IPS-20b (cell line): Measurements from ENCODE around the gene RNASEL.
"Not testable (repeated sequence)": the region's sequence is repeated elsewhere in the genome, so short reads cannot be mapped to it uniquely, and the experiment has no call there.

Source experiments
- H3K27ac ChIP-seq: one replicate; pipeline ENCODE4 v1.5.1; 2013; ENCODE audit warnings: low read length
- H3K27me3 ChIP-seq: 2 replicates; pipeline ENCODE4 v1.6.1; 2013; ENCODE audit warnings: mild to moderate bottlenecking, low read length, inconsistent platforms; ENCODE audit not compliant: insufficient read depth
- H3K36me3 ChIP-seq: 2 replicates; pipeline ENCODE4 v1.6.1; 2013; ENCODE audit warnings: low read depth, mild to moderate bottlenecking, inconsistent platforms, low read length, moderate library complexity; ENCODE audit not compliant: insufficient read depth
- H3K4me1 ChIP-seq: 2 replicates; pipeline ENCODE4 v1.6.1; 2013; ENCODE audit warnings: mild to moderate bottlenecking, control low read depth, inconsistent platforms, low read length, moderate library complexity; ENCODE audit not compliant: insufficient read depth
- H3K4me3 ChIP-seq: 2 replicates; pipeline ENCODE4 v1.5.1; 2013; ENCODE audit warnings: mild to moderate bottlenecking, low read length, inconsistent platforms
- H3K9ac ChIP-seq: 2 replicates; pipeline ENCODE4 v1.6.1; 2013; ENCODE audit warnings: low read depth, mild to moderate bottlenecking, inconsistent platforms, low read length, moderate library complexity
- H3K9me3 ChIP-seq: 2 replicates; pipeline ENCODE4 v1.6.1; 2013; ENCODE audit warnings: mild to moderate bottlenecking, low read depth, low read length, inconsistent platforms; ENCODE audit not compliant: insufficient read depth

RNASEL gene

GRCh38 chr1:182588500-182589396 lies at the start of gene RNASEL:
TSS of gene RNASEL (minus strand) at chr1:182589256. CDS start at chr1:182586806, 2,450 bp downstream.
- no peaks in the 10 kb centered on the region for H3K36me3 ChIP-seq
- H3K9me3 ChIP-seq = no peaks in the 10 kb centered on the region
- peaks cover 13% of the 10 kb centered on the region for H3K4me1 ChIP-seq
- peak within 1 kb of the TSS; percentile 67 for H3K4me3 ChIP-seq
- H3K27me3 ChIP-seq = no peaks in the 10 kb centered on the region
- no peak within 1 kb of the TSS for H3K27ac ChIP-seq
- H3K9ac ChIP-seq = peak within 1 kb of the TSS; percentile 43; the same call in 1 of the 2 replicates

GRCh38 chr1:182637769-182638168 lies 48.7 kb upstream of the RNASEL start:
- Histone ChIP-seq H3K27me3 (no peaks in the 10 kb centered on the region), H3K9me3 (no peaks in the 10 kb centered on the region), H3K4me1 (peaks cover 12% of the 10 kb centered on the region), H3K36me3 (no peaks in the 10 kb centered on the region), H3K4me3 (no peak overlapping the region), H3K9ac (no peak overlapping the region), H3K27ac (no peak overlapping the region)

GRCh38 chr1:182635871-182636270 lies 46.8 kb upstream of the RNASEL start:
- peaks cover 16% of the 10 kb centered on the region for H3K4me1 ChIP-seq
- no peaks in the 10 kb centered on the region for H3K36me3 ChIP-seq
- no peak overlapping the region for H3K9ac ChIP-seq
- no peaks in the 10 kb centered on the region for H3K9me3 ChIP-seq
- H3K27ac ChIP-seq = no peak overlapping the region
- no peaks in the 10 kb centered on the region for H3K27me3 ChIP-seq
- no peak overlapping the region for H3K4me3 ChIP-seq

GRCh38 chr1:182634306-182635072 lies 45.4 kb upstream of the RNASEL start:
- Histone ChIP-seq H3K27ac (no peak overlapping the region), H3K9ac (no peak overlapping the region), H3K36me3 (no peaks in the 10 kb centered on the region), H3K9me3 (no peaks in the 10 kb centered on the region), H3K4me1 (peaks cover 27% of the 10 kb centered on the region), H3K27me3 (no peaks in the 10 kb centered on the region), H3K4me3 (no peak overlapping the region)

- Histone ChIP-seq H3K9me3 (no peaks in the 10 kb centered on the region), H3K9ac (no peak overlapping the region), H3K4me3 (no peak overlapping the region), H3K27ac (no peak overlapping the region), H3K36me3 (no peaks in the 10 kb centered on the region), H3K4me1 (peaks cover 30% of the 10 kb centered on the region), H3K27me3 (no peaks in the 10 kb centered on the region)
Measured at GRCh38 chr1:182633657-182634281, 44.7 kb upstream of the RNASEL start.

- no peaks in the 10 kb centered on the region for H3K36me3 ChIP-seq
Measured at GRCh38 chr1:182633031-182633430, 44.0 kb upstream of the RNASEL start.

GRCh38 chr1:182632441-182632857 lies 43.4 kb upstream of the RNASEL start:
- not testable (repeated sequence) for H3K9me3 ChIP-seq, H3K27ac ChIP-seq, H3K4me3 ChIP-seq, H3K27me3 ChIP-seq, H3K9ac ChIP-seq, H3K36me3 ChIP-seq
- peaks cover 30% of the 10 kb centered on the region for H3K4me1 ChIP-seq

More at GRCh38 chr1:182633031-182633430, 44.0 kb upstream of the RNASEL start:
- Histone ChIP-seq H3K27ac (no peak overlapping the region), H3K9ac (no peak overlapping the region), H3K27me3 (no peaks in the 10 kb centered on the region), H3K9me3 (no peaks in the 10 kb centered on the region), H3K4me1 (peaks cover 30% of the 10 kb centered on the region), H3K4me3 (no peak overlapping the region)

GRCh38 chr1:182631954-182632353 lies 42.9 kb upstream of the RNASEL start:
- H3K36me3 ChIP-seq = no peaks in the 10 kb centered on the region
- no peak overlapping the region for H3K27ac ChIP-seq

GRCh38 chr1:182631053-182631677 lies 42.1 kb upstream of the RNASEL start:
- Histone ChIP-seq H3K36me3 (no peaks in the 10 kb centered on the region), H3K9ac (no peak overlapping the region), H3K27ac (no peak overlapping the region), H3K27me3 (no peaks in the 10 kb centered on the region), H3K4me3 (no peak overlapping the region), H3K4me1 (peaks cover 37% of the 10 kb centered on the region), H3K9me3 (no peaks in the 10 kb centered on the region)

More at GRCh38 chr1:182631954-182632353, 42.9 kb upstream of the RNASEL start:
- H3K27me3 ChIP-seq = no peaks in the 10 kb centered on the region
- H3K4me3 ChIP-seq = no peak overlapping the region
- no peaks in the 10 kb centered on the region for H3K9me3 ChIP-seq
- no peak overlapping the region for H3K9ac ChIP-seq
- H3K4me1 ChIP-seq = peaks cover 30% of the 10 kb centered on the region

- Histone ChIP-seq H3K27ac (no peak overlapping the region), H3K9me3 (no peaks in the 10 kb centered on the region), H3K36me3 (no peaks in the 10 kb centered on the region), H3K4me3 (no peak overlapping the region), H3K9ac (no peak overlapping the region), H3K4me1 (peaks cover 42% of the 10 kb centered on the region), H3K27me3 (no peaks in the 10 kb centered on the region)
Measured at GRCh38 chr1:182630586-182630985, 41.5 kb upstream of the RNASEL start.

GRCh38 chr1:182629499-182630096 lies 40.5 kb upstream of the RNASEL start:
- no peaks in the 10 kb centered on the region for H3K36me3 ChIP-seq
- H3K4me1 ChIP-seq = peaks cover 42% of the 10 kb centered on the region
- H3K9ac ChIP-seq = no peak overlapping the region
- H3K27me3 ChIP-seq = no peaks in the 10 kb centered on the region
- H3K4me3 ChIP-seq = no peak overlapping the region
- H3K9me3 ChIP-seq = no peaks in the 10 kb centered on the region
- H3K27ac ChIP-seq = no peak overlapping the region
